Measurements from ENCODE around the gene OR52E2.

OR52E2 gene

GRCh38 chr11:5092821-5093585, 33.6 kb upstream of the OR52E2 start:
- H3K9me3 ChIP-seq: no peaks in the 10 kb centered on the region
- no peak overlapping the region for H3K4me3 ChIP-seq
- H3K27me3 ChIP-seq: no peaks in the 10 kb centered on the region
- no peaks in the 10 kb centered on the region for H3K4me1 ChIP-seq
- intact Hi-C loops (cut with DNase I; ENCODE audit: low total_unique reads): no loop called here
- DNase-seq: no peak
- TF ChIP-seq, protein P1, sequence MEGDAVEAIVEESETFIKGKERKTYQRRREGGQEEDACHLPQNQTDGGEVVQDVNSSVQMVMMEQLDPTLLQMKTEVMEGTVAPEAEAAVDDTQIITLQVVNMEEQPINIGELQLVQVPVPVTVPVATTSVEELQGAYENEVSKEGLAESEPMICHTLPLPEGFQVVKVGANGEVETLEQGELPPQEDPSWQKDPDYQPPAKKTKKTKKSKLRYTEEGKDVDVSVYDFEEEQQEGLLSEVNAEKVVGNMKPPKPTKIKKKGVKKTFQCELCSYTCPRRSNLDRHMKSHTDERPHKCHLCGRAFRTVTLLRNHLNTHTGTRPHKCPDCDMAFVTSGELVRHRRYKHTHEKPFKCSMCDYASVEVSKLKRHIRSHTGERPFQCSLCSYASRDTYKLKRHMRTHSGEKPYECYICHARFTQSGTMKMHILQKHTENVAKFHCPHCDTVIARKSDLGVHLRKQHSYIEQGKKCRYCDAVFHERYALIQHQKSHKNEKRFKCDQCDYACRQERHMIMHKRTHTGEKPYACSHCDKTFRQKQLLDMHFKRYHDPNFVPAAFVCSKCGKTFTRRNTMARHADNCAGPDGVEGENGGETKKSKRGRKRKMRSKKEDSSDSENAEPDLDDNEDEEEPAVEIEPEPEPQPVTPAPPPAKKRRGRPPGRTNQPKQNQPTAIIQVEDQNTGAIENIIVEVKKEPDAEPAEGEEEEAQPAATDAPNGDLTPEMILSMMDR (IDR thresholded peaks at IDR 0.05): no peak
- H3K27ac ChIP-seq: no peak overlapping the region
- no peaks in the 10 kb centered on the region for H3K36me3 ChIP-seq

DNA sequence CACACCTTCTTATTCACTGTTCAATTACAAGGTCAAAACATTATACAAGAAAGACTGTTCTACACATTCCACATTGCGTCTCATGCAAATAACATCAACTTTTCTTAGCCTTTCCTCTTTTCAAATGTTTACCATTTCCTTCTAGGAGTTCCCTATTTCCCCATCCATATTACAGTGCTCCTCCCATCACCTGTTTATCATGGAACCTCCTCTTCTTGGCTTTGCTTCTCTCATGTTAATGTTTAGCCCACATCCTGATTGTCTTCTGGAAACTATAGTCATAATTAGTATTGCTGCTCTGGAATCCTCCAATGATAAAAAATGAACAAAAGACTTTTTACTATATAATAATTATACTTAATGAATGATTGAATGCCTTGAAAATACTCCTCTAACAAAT, 31.2 kb upstream of the OR52E2 start:
- Histone ChIP-seq H3K4me1 (no peaks in the 10 kb centered on the region), H3K4me3 (no peak overlapping the region), H3K27ac (no peak overlapping the region), H3K9me3 (no peaks in the 10 kb centered on the region), H3K27me3 (no peaks in the 10 kb centered on the region), H3K36me3 (no peaks in the 10 kb centered on the region)
- TF ChIP-seq, protein P1 (IDR thresholded peaks at IDR 0.05): no peak
- intact Hi-C loops (cut with DNase I; ENCODE audit: low total_unique reads): no loop called here
- DNase-seq: no peak

DNA sequence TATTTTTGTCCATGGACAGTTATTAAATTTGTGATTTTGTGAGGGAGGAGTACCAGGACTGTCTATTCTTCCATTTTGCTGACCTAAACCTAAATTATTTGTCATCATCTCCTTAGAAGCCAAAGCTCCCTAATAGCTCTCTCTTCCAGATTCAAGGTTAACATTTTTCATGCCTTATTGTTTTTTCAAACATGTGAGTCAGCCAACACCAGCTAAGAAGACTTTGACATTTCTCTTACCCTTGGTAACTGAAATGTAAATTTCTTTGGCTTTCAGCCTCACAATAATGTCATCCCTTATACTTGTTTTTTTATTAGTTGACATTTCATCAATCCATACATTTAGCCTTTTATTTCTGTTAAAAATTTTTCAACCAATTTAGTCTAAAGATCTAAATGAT, 29.1 kb upstream of the OR52E2 start:
- intact Hi-C loops (cut with DNase I; ENCODE audit: low total_unique reads): no loop called here
- Histone ChIP-seq H3K27me3 (no peaks in the 10 kb centered on the region), H3K9me3 (no peaks in the 10 kb centered on the region), H3K27ac (no peak overlapping the region), H3K4me3 (no peak overlapping the region), H3K36me3 (no peaks in the 10 kb centered on the region), H3K4me1 (no peaks in the 10 kb centered on the region)
- TF ChIP-seq, protein P1 (IDR thresholded peaks at IDR 0.05): no peak
- DNase-seq: no peak

- Histone ChIP-seq H3K36me3 (no peaks in the 10 kb centered on the region), H3K27ac (no peak overlapping the region), H3K4me1 (no peaks in the 10 kb centered on the region), H3K9me3 (no peaks in the 10 kb centered on the region), H3K27me3 (no peaks in the 10 kb centered on the region), H3K4me3 (no peak overlapping the region)
- intact Hi-C loops (cut with DNase I; ENCODE audit: low total_unique reads): no loop called here
- DNase-seq: no peak
- TF ChIP-seq, protein P1 (IDR thresholded peaks at IDR 0.05): no peak
Measured at GRCh38 chr11:5083602-5084001, 24.2 kb upstream of the OR52E2 start.

- Histone ChIP-seq H3K4me3 (no peak overlapping the region), H3K4me1 (no peaks in the 10 kb centered on the region), H3K27ac (no peak overlapping the region), H3K9me3 (no peaks in the 10 kb centered on the region), H3K27me3 (no peaks in the 10 kb centered on the region), H3K36me3 (no peaks in the 10 kb centered on the region)
- intact Hi-C loops (cut with DNase I; ENCODE audit: low total_unique reads): no loop called here
- TF ChIP-seq, protein P1 (IDR thresholded peaks at IDR 0.05): no peak
- DNase-seq: no peak
Measured at GRCh38 chr11:5081405-5081804, 22.0 kb upstream of the OR52E2 start.

Data from tibial artery (tissue), 4 donors.